ENCODE results near the gene TLR9.

DNA sequence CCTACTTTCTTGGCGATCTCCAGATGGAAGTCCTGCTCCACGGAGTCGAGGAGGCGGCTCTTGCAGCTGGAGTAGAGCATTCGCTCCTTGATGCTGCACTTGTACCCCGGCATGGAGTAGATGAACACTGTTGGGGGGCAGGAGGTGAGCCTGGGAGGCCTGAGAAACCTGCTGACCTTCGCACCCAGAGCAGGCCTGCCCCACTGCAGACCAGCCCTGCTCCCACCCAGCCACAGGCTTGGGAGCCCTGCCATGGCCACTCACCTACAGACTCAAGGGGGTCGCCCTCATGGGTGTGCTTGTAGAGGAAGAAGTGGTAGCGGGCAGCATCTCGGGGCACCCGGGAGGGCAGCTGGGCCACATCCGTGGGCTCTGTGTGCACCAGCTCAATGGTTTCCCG lies 4.2 kb upstream of the TLR9 start:
- TF ChIP-seq TAF1 (IDR thresholded peaks at IDR 0.05; ENCODE audit: borderline replicate concordance, low read depth, low read length) (no peak), POLR2A (IDR thresholded peaks at IDR 0.05; ENCODE audit: low read depth, low read length) (no peak)

Measured in GM12892 (cell line).